ENCODE results near the gene FHAD1. TPM values are rescaled to one million over a fixed set of nuclear protein-coding genes. Genes with fewer than 3 reads are reported as not detected.
A peak's percentile ranks its signal among the peaks of the same experiment; 100 is the strongest.

FHAD1 gene
- total RNA-seq, 2 donors from 2014 or later = 4.4 TPM; not detected in 1

DNA sequence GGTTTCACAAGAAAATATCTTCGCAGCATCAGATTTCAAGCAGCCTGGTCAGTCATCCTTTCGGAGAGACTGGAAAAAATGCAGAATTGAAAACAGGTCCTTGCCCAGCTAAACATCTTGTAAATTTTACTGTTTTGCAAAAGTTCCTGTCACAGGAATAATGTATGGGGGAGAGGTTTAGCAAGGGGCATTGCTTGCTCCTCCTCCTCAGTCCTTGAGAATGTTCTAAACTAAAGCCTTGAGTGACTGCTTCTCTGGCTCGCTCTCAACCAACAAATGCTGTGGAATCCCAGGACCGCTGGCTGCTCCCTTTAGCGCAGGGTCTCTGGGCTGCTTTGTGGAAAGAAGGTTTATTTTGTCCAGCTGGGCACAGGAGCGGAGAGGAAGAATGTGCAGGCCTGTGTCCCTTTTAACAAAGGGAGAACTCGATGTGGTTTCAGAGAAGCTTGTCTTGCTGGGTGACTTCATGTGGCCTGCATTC is 33.6 kb upstream of the FHAD1 start:
- Histone ChIP-seq H3K27ac (peak overlapping the region; percentile 59 to 72), H3K9me3 (no peaks in the 10 kb centered on the region), H3K4me1 (ENCODE audit: control insufficient read depth in 1 of 2, low read depth in 2 of 2) (peaks cover 43 to 64% of the 10 kb centered on the region in 2 donors), H3K4me3 (peak overlapping the region; percentile 15), H3K27me3 (replicated peaks; ENCODE audit: insufficient read depth) (no peaks in the 10 kb centered on the region), H3K36me3 (no peaks in the 10 kb centered on the region)
- TF ChIP-seq, protein P1, sequence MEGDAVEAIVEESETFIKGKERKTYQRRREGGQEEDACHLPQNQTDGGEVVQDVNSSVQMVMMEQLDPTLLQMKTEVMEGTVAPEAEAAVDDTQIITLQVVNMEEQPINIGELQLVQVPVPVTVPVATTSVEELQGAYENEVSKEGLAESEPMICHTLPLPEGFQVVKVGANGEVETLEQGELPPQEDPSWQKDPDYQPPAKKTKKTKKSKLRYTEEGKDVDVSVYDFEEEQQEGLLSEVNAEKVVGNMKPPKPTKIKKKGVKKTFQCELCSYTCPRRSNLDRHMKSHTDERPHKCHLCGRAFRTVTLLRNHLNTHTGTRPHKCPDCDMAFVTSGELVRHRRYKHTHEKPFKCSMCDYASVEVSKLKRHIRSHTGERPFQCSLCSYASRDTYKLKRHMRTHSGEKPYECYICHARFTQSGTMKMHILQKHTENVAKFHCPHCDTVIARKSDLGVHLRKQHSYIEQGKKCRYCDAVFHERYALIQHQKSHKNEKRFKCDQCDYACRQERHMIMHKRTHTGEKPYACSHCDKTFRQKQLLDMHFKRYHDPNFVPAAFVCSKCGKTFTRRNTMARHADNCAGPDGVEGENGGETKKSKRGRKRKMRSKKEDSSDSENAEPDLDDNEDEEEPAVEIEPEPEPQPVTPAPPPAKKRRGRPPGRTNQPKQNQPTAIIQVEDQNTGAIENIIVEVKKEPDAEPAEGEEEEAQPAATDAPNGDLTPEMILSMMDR (IDR thresholded peaks at IDR 0.05) = no peak
- ATAC-seq (ENCODE audit: insufficient number of reproducible peaks, low FRiP score, low read depth) (no peak), DNase-seq (ENCODE audit: low spot score) (no peak)

GRCh38 chr1:15214527-15214926 is 32.5 kb upstream of the FHAD1 start:
- ATAC-seq (ENCODE audit: insufficient number of reproducible peaks, low FRiP score, low read depth) (no peak), DNase-seq (ENCODE audit: low spot score) (no peak)
- Histone ChIP-seq H3K9me3 (no peaks in the 10 kb centered on the region), H3K27ac (peak overlapping the region; percentile 59 to 60), H3K27me3 (replicated peaks; ENCODE audit: insufficient read depth) (no peaks in the 10 kb centered on the region), H3K4me3 (no peak overlapping the region), H3K4me1 (ENCODE audit: control insufficient read depth in 1 of 2, low read depth in 2 of 2) (peaks cover 42 to 61% of the 10 kb centered on the region in 2 donors), H3K36me3 (no peaks in the 10 kb centered on the region)
- TF ChIP-seq, protein P1 (IDR thresholded peaks at IDR 0.05) = no peak

DNA sequence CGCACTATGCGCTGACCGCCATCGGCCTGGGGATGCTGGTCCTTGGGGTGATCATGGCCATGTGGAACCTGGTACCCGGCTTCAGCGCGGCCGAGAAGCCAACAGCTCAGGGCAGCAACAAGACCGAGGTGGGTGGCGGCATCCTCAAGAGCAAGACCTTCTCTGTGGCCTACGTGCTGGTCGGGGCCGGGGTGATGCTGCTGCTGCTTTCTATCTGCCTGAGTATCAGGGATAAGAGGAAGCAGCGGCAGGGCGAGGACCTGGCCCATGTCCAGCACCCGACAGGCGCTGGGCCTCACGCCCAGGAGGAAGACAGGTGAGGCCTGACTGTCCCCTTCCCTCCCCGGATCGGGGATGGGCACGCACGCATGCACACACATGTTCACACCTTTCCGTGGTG is 31.9 kb upstream of the FHAD1 start:
- ATAC-seq (ENCODE audit: insufficient number of reproducible peaks, low FRiP score, low read depth) = no peak
- H3K27ac ChIP-seq = peak overlapping the region in 1 of 2 donors; percentile 60
- TF ChIP-seq, protein P1 (IDR thresholded peaks at IDR 0.05) = no peak
- no peak overlapping the region for H3K4me3 ChIP-seq
- no peaks in the 10 kb centered on the region for H3K36me3 ChIP-seq
- H3K4me1 ChIP-seq (ENCODE audit: control insufficient read depth in 1 of 2, low read depth in 2 of 2) = peaks cover 36 to 55% of the 10 kb centered on the region in 2 donors
- H3K27me3 ChIP-seq (replicated peaks; ENCODE audit: insufficient read depth) = no peaks in the 10 kb centered on the region
- DNase-seq (ENCODE audit: low spot score) = no peak
- H3K9me3 ChIP-seq = no peaks in the 10 kb centered on the region

GRCh38 chr1:15217654-15218053 is 29.4 kb upstream of the FHAD1 start:
- DNase-seq (ENCODE audit: low spot score) (no peak), ATAC-seq (ENCODE audit: insufficient number of reproducible peaks, low FRiP score, low read depth) (no peak)
- Histone ChIP-seq H3K4me3 (no peak overlapping the region), H3K9me3 (no peaks in the 10 kb centered on the region), H3K27me3 (replicated peaks; ENCODE audit: insufficient read depth) (no peaks in the 10 kb centered on the region), H3K36me3 (no peaks in the 10 kb centered on the region), H3K4me1 (ENCODE audit: control insufficient read depth in 1 of 2, low read depth in 2 of 2) (peaks cover 16 to 29% of the 10 kb centered on the region in 2 donors), H3K27ac (no peak overlapping the region)
- TF ChIP-seq, protein P1 (IDR thresholded peaks at IDR 0.05) = no peak

DNA sequence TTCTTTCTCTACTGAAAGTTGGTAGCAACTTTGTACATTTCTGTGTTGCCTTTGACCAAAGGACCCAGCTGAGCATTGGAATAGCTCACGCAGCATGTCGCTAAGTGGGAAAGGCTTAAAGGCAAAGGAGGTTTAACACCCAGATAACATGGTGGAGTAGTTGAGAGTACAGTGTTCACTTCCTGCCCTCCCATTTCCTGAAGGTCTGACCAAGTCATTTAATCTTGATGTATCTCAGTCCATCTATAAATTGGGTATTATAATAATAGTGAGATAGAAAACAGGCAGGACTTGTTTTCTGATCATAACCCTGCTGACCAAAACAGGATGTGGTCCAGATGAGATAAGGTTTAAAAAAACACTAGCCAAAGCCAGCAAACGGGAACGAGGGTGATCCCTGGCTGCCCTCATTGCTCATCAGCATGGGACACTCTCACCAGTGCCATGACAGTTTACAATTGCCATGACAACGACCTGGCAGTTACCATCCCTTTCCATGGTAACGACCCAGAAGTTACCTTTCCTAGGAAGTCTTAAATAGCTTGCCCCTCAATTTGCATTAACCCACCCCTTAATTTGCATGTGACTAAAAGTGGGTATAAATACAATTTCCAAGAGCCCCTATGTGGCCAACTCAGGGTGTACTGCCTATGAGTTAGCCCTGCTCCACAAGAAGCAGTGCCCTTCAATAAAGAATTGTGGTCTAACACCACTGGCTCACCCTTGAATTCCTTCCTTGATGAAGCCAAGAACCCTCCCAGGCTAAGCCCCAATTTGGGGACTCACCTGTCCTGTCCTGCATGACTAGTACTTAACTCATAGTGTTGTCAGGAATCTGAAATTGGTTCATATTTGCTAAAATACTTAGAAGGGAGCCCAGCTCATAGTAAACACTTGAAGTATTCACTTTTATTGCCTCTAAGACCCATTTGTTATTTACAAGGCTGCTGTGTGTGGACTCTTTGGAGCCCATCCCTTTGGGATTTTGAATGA is 28.4 kb upstream of the FHAD1 start:
- ATAC-seq (ENCODE audit: insufficient number of reproducible peaks, low FRiP score, low read depth) (no peak), DNase-seq (ENCODE audit: low spot score) (no peak)
- no peaks in the 10 kb centered on the region for H3K27me3 ChIP-seq (replicated peaks; ENCODE audit: insufficient read depth)
- H3K9me3 ChIP-seq = no peaks in the 10 kb centered on the region
- H3K36me3 ChIP-seq = no peaks in the 10 kb centered on the region
- H3K4me3 ChIP-seq = no peak overlapping the region
- TF ChIP-seq, protein P1 (IDR thresholded peaks at IDR 0.05) = no peak
- no peak overlapping the region for H3K27ac ChIP-seq
- H3K4me1 ChIP-seq (ENCODE audit: control insufficient read depth in 1 of 2, low read depth in 2 of 2) = peaks cover 7 to 20% of the 10 kb centered on the region in 2 donors
